HEK293 (cell line): ENCODE measurements around the gene SOS2.

Experiments used
- CTCF ChIA-PET: fragments of 350-600 bp; formaldehyde crosslinking; extraction: SDS; loops from one replicate; lab custom pipeline; 2021; ENCODE audit warnings: antibody characterized with exemption; lab: Yijun Ruan, JAX
- POLR2A ChIA-PET: fragments of 300-600 bp; formaldehyde crosslinking; extraction: SDS; loops from one replicate; lab custom pipeline; 2020; ENCODE audit warnings: antibody characterized with exemption, inconsistent platforms; lab: Yijun Ruan, JAX
- H3K27ac ChIP-seq: fragments of 200-500 bp; sonication (Bioruptor generic); 2 replicates; pipeline ENCODE4 v1.5.1; 2014; ENCODE audit warnings: low read depth, low read length, control low read depth, inconsistent platforms; ENCODE audit errors: extremely low read depth
- H3K36me3 ChIP-seq, 2 experiments: fragments of 200-500 bp in 1 of 2; sonication (Bioruptor generic) in 1 of 2; 1 replicate in 1 of 2; 2 replicates in 1 of 2; pipeline ENCODE4 v1.5.1; 2014 to 2017; ENCODE audit warnings: inconsistent platforms in 2 of 2, low read length in 2 of 2; ENCODE audit not compliant: control insufficient read depth in 2 of 2, insufficient read depth in 1 of 2
- H3K4me1 ChIP-seq: fragments of 200-500 bp; sonication (Bioruptor generic); 2 replicates; pipeline ENCODE4 v1.5.1; 2014; ENCODE audit warnings: mild to moderate bottlenecking, low read length, inconsistent platforms; ENCODE audit not compliant: control insufficient read depth, insufficient read depth
- H3K4me3 ChIP-seq: 2 replicates; pipeline ENCODE4 v1.5.1; 2011; ENCODE audit warnings: low read depth, mild to moderate bottlenecking, control low read depth, low read length, moderate library complexity
- H3K9me3 ChIP-seq: fragments of 200-500 bp; sonication (Bioruptor generic); 2 replicates; pipeline ENCODE4 v1.5.1; 2014; ENCODE audit warnings: low read depth, low read length, inconsistent platforms; ENCODE audit not compliant: control insufficient read depth, insufficient read depth
- MZF1 ChIP-seq: fragments of 450-650 bp; formaldehyde crosslinking; IDR thresholded peaks from 2 replicates; pipeline ENCODE4 v1.5.1; 2017; ENCODE audit warnings: missing biosample characterization, missing genetic modification characterization, borderline replicate concordance
- TCF7L2 ChIP-seq: IDR thresholded peaks from 2 replicates; pipeline ENCODE4 v1.6.1; 2011; ENCODE audit warnings: low read depth, mild to moderate bottlenecking, inconsistent platforms, low read length, moderate library complexity, borderline replicate concordance
- ZNF16 ChIP-seq: fragments of 450-650 bp; formaldehyde crosslinking; IDR thresholded peaks from 2 replicates; pipeline ENCODE4 v1.5.1; 2016; ENCODE audit warnings: low read depth, missing biosample characterization, missing genetic modification characterization
- ZNF214 ChIP-seq: fragments of 450-650 bp; formaldehyde crosslinking; IDR thresholded peaks from 2 replicates; pipeline ENCODE4 v1.5.1; 2017; ENCODE audit warnings: missing biosample characterization, mild to moderate bottlenecking, missing genetic modification characterization, borderline replicate concordance
- ZNF280D ChIP-seq: fragments of 450-650 bp; formaldehyde crosslinking; IDR thresholded peaks from 2 replicates; pipeline ENCODE4 v1.5.1; 2016; ENCODE audit warnings: missing biosample characterization, missing genetic modification characterization
- ZNF292 ChIP-seq: fragments of 450-650 bp; formaldehyde crosslinking; IDR thresholded peaks from 2 replicates; pipeline ENCODE4 v1.5.1; 2016; ENCODE audit warnings: low read depth, missing biosample characterization, missing genetic modification characterization, borderline replicate concordance
- ZNF324 ChIP-seq: fragments of 450-650 bp; formaldehyde crosslinking; IDR thresholded peaks from 2 replicates; pipeline ENCODE4 v1.5.1; 2016; ENCODE audit warnings: missing biosample characterization, missing genetic modification characterization
- ZNF341 ChIP-seq: fragments of 450-650 bp; formaldehyde crosslinking; IDR thresholded peaks from 2 replicates; pipeline ENCODE4; 2016; ENCODE audit warnings: low read depth, missing biosample characterization, missing genetic modification characterization
- ZNF362 ChIP-seq: fragments of 450-650 bp; formaldehyde crosslinking; IDR thresholded peaks from 2 replicates; pipeline ENCODE4 v1.5.1; 2016; ENCODE audit warnings: missing biosample characterization, missing genetic modification characterization
- ZNF404 ChIP-seq: fragments of 450-650 bp; formaldehyde crosslinking; IDR thresholded peaks from 2 replicates; pipeline ENCODE4 v1.5.1; 2017; ENCODE audit warnings: missing biosample characterization, missing genetic modification characterization
- ZNF423 ChIP-seq: fragments of 450-650 bp; formaldehyde crosslinking; IDR thresholded peaks from 2 replicates; pipeline ENCODE4 v1.5.1; 2016; ENCODE audit warnings: missing biosample characterization, missing genetic modification characterization
- ZNF571 ChIP-seq: fragments of 450-650 bp; formaldehyde crosslinking; IDR thresholded peaks from 2 replicates; pipeline ENCODE4 v1.5.0; 2017; ENCODE audit warnings: missing biosample characterization, missing genetic modification characterization
- ZNF623 ChIP-seq: fragments of 450-650 bp; formaldehyde crosslinking; IDR thresholded peaks from 2 replicates; pipeline ENCODE4 v1.5.1; 2016; ENCODE audit warnings: missing biosample characterization, missing genetic modification characterization
- ZNF654 ChIP-seq: fragments of 450-650 bp; formaldehyde crosslinking; IDR thresholded peaks from 2 replicates; pipeline ENCODE4 v1.5.1; 2016; ENCODE audit warnings: low read depth, missing biosample characterization, missing genetic modification characterization
- ZNF792 ChIP-seq: fragments of 450-650 bp; formaldehyde crosslinking; IDR thresholded peaks from 2 replicates; pipeline ENCODE4 v1.5.1; 2016; ENCODE audit warnings: missing biosample characterization, missing genetic modification characterization
- TF ChIP-seq, protein P1 (sequence below): fragments of 450-650 bp; formaldehyde crosslinking; IDR thresholded peaks from 2 replicates; pipeline ENCODE4 v1.5.1; 2016; ENCODE audit warnings: missing biosample characterization, missing genetic modification characterization, borderline replicate concordance

The SOS2 gene

GRCh38 chr14:50122291-50122690 lies 109.1 kb downstream of the SOS2 start (continued):
- TF ChIP-seq MZF1 (tag by site-specific recombination): no peak
- TF ChIP-seq ZNF571 (tag by site-specific recombination): no peak
- no peak for TF ChIP-seq ZNF214
- no peak for TF ChIP-seq ZNF404
- TF ChIP-seq, all 188 proteins: peak for 0

GRCh38 chr14:50121486-50121885 lies 109.9 kb downstream of the SOS2 start:
- Histone ChIP-seq H3K27ac (no peak overlapping the region), H3K36me3 (peaks cover 0 to 13% of the 10 kb centered on the region in 2 experiments; a peak in 2 of 3 replicates)
- POLR2A ChIA-PET: no interaction called here
- TF ChIP-seq ZNF571 (tag by site-specific recombination) (no peak), ZNF654 (no peak), ZNF16 (tag by site-specific recombination) (no peak), ZNF324 (tag by site-specific recombination) (no peak), ZNF280D (tag by site-specific recombination) (no peak), ZNF292 (tag by site-specific recombination) (no peak)
- TF ChIP-seq, all 188 proteins: peak for 0
- CTCF ChIA-PET: interaction anchor here (0.6 kb wide), 1 partner anchor 18 kb away, joined by 6 read pairs; no protein-coding TSS in a partner anchor
- H3K4me1 ChIP-seq: peaks cover 3% of the 10 kb centered on the region
- no peaks in the 10 kb centered on the region for H3K9me3 ChIP-seq
- no peak overlapping the region for H3K4me3 ChIP-seq

DNA sequence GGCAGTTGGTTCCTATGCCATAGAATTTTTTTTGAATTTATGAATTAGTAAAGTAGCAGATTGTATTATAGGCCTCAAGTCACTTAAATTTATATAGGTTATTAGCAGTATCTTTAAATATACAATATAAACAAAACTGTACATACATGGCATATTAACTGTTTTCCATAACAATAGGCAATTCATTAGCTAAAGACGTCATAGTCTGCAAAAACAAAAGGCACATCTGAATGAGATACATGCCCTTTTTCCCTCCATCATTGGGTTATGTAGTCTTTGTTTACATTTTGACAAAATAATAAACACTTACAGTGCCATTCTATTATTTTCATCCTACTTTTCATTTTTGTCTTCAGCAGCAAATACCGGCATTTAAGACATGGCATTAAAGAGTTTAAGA lies 113.9 kb downstream of the SOS2 start:
- ChIA-PET POLR2A (interaction anchor here (0.5 to 2.0 kb wide), 2 partner anchors 195 to 265 kb away, joined by 3 to 6 read pairs; partner anchors contain the start of gene NEMF), CTCF (interaction anchor here (1.5 kb wide), 1 partner anchor 256 kb away, joined by 9 read pairs; no protein-coding TSS in a partner anchor)
- no peak overlapping the region for H3K4me3 ChIP-seq
- no peaks in the 10 kb centered on the region for H3K9me3 ChIP-seq
- peaks cover 26 to 29% of the 10 kb centered on the region in 2 experiments for H3K36me3 ChIP-seq
- H3K27ac ChIP-seq: no peak overlapping the region
- H3K4me1 ChIP-seq: peaks cover 6% of the 10 kb centered on the region
- TF ChIP-seq, protein P1, sequence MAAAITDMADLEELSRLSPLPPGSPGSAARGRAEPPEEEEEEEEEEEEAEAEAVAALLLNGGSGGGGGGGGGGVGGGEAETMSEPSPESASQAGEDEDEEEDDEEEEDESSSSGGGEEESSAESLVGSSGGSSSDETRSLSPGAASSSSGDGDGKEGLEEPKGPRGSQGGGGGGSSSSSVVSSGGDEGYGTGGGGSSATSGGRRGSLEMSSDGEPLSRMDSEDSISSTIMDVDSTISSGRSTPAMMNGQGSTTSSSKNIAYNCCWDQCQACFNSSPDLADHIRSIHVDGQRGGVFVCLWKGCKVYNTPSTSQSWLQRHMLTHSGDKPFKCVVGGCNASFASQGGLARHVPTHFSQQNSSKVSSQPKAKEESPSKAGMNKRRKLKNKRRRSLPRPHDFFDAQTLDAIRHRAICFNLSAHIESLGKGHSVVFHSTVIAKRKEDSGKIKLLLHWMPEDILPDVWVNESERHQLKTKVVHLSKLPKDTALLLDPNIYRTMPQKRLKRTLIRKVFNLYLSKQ (tag by site-specific recombination): no peak
- TF ChIP-seq ZNF623 (tag by site-specific recombination): no peak
- no peak for TF ChIP-seq ZNF792 (tag by site-specific recombination)
- no peak for TF ChIP-seq ZNF423
- no peak for TF ChIP-seq TCF7L2
- TF ChIP-seq ZNF341: no peak
- no peak for TF ChIP-seq ZNF362 (tag by site-specific recombination)
